ENCODE measurements around the gene OSBPL6. TPM values are rescaled to one million over a fixed set of nuclear protein-coding genes. Genes with fewer than 3 reads are reported as not detected.
A peak's percentile ranks its signal among the peaks of the same experiment; 100 is the strongest.

The OSBPL6 gene
- total and polyA plus RNA-seq, 2 of the 13 experiments (the other 11 are each of a cell fraction or from before 2014, with no cell fraction given), result 0.03 to 0.11 TPM

DNA sequence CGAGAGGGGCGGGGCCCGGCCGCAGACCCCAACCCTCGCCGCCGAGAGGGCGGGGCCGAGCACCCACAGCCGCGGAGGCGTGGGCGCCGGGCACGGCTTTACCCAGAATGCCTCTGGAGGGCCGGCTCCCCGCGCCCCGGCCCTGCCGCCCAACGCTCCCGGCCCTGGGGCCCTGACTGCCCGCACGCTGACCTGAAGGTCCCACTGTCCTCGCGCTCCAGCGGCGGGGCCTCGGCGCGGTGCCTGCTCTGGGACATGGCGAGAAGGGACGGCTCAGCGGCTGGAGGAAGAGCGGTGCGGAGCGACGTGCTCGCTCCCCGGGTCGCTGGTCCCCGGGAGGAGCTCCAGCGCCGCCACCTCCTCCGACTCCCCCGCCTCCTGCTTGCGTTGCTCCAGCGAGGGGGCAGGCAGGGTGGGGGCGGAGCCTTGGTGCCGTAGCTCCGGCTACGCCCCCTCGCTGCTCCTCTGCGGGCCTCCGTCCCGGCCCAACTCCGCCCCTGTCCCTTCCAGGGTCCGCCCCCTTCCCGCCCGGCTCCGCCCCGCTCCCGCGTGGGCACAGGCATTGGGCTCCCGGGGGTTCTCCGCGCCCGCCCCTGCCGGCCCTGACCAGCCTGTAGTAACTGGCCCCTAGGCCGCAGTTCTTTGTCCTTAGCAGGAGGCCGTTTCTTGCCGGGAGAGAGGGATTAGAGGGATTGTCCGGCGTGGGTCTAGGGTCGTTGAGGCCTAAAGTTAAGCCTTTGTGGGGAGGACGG lies 256.6 kb downstream of the OSBPL6 start, which contains the start of the genes PJVK and PRKRA (continued):
- TF ChIP-seq, protein P1, sequence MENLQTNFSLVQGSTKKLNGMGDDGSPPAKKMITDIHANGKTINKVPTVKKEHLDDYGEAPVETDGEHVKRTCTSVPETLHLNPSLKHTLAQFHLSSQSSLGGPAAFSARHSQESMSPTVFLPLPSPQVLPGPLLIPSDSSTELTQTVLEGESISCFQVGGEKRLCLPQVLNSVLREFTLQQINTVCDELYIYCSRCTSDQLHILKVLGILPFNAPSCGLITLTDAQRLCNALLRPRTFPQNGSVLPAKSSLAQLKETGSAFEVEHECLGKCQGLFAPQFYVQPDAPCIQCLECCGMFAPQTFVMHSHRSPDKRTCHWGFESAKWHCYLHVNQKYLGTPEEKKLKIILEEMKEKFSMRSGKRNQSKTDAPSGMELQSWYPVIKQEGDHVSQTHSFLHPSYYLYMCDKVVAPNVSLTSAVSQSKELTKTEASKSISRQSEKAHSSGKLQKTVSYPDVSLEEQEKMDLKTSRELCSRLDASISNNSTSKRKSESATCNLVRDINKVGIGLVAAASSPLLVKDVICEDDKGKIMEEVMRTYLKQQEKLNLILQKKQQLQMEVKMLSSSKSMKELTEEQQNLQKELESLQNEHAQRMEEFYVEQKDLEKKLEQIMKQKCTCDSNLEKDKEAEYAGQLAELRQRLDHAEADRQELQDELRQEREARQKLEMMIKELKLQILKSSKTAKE (CRISPR knock-in tag; IDR thresholded peaks at IDR 0.05; ENCODE audit: borderline replicate concordance), result peak; percentile 14; the same call in 1 of the 2 replicates
- 0 out of 2 replicates have a peak, but pooled peaks have one; percentile 38 for TF ChIP-seq ATAD3A (CRISPR knock-in tag; IDR thresholded peaks at IDR 0.05)
- no peak; the same call in 1 of the 2 replicates for TF ChIP-seq DMTF1 (CRISPR knock-in tag; IDR thresholded peaks at IDR 0.05)
- TF ChIP-seq ZNF207 (IDR thresholded peaks at IDR 0.05; ENCODE audit: borderline replicate concordance), result no peak
- no peak; the same call in 1 of the 2 replicates for TF ChIP-seq ZBTB21 (CRISPR knock-in tag; IDR thresholded peaks at IDR 0.05)
- no peak; the same call in 1 of the 2 replicates for TF ChIP-seq ZNF432 (CRISPR knock-in tag; IDR thresholded peaks at IDR 0.05; ENCODE audit: borderline replicate concordance)
- no peak; the same call in 1 of the 2 replicates for TF ChIP-seq ZNF567 (CRISPR knock-in tag; IDR thresholded peaks at IDR 0.05; ENCODE audit: borderline replicate concordance)
- TF ChIP-seq SP1 (IDR thresholded peaks at IDR 0.05), result peak; percentile 46; the same call in 1 of the 2 replicates
- peak; percentile 90 for TF ChIP-seq SP1 (CRISPR knock-in tag; IDR thresholded peaks at IDR 0.05)
- TF ChIP-seq, protein P2, sequence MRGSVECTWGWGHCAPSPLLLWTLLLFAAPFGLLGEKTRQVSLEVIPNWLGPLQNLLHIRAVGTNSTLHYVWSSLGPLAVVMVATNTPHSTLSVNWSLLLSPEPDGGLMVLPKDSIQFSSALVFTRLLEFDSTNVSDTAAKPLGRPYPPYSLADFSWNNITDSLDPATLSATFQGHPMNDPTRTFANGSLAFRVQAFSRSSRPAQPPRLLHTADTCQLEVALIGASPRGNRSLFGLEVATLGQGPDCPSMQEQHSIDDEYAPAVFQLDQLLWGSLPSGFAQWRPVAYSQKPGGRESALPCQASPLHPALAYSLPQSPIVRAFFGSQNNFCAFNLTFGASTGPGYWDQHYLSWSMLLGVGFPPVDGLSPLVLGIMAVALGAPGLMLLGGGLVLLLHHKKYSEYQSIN (CRISPR knock-in tag; IDR thresholded peaks at IDR 0.05; ENCODE audit: borderline replicate concordance), result no peak
- TF ChIP-seq GRHL1 (CRISPR knock-in tag; conservative IDR thresholded peaks at IDR 0.05), result no peak
- TF ChIP-seq STAG1 (CRISPR knock-in tag; IDR thresholded peaks at IDR 0.05), result 0 out of 2 replicates have a peak, but pooled peaks have one; percentile 8
- TF ChIP-seq ZNF33B (CRISPR knock-in tag; IDR thresholded peaks at IDR 0.05), result 0 out of 2 replicates have a peak, but pooled peaks have one; percentile 44
- no peak for TF ChIP-seq ZNF550 (CRISPR knock-in tag; IDR thresholded peaks at IDR 0.05; ENCODE audit: borderline replicate concordance)
- TF ChIP-seq, protein P3, sequence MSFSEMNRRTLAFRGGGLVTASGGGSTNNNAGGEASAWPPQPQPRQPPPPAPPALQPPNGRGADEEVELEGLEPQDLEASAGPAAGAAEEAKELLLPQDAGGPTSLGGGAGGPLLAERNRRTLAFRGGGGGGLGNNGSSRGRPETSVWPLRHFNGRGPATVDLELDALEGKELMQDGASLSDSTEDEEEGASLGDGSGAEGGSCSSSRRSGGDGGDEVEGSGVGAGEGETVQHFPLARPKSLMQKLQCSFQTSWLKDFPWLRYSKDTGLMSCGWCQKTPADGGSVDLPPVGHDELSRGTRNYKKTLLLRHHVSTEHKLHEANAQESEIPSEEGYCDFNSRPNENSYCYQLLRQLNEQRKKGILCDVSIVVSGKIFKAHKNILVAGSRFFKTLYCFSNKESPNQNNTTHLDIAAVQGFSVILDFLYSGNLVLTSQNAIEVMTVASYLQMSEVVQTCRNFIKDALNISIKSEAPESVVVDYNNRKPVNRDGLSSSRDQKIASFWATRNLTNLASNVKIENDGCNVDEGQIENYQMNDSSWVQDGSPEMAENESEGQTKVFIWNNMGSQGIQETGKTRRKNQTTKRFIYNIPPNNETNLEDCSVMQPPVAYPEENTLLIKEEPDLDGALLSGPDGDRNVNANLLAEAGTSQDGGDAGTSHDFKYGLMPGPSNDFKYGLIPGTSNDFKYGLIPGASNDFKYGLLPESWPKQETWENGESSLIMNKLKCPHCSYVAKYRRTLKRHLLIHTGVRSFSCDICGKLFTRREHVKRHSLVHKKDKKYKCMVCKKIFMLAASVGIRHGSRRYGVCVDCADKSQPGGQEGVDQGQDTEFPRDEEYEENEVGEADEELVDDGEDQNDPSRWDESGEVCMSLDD (CRISPR knock-in tag; IDR thresholded peaks at IDR 0.05; ENCODE audit: borderline replicate concordance), result peak; percentile 20; the same call in 1 of the 2 replicates
- peak; percentile 53 for TF ChIP-seq ZFP37 (CRISPR knock-in tag; IDR thresholded peaks at IDR 0.05; ENCODE audit: borderline replicate concordance)
- peak; percentile 93 for TF ChIP-seq JARID2 (CRISPR knock-in tag; IDR thresholded peaks at IDR 0.05; ENCODE audit: insufficient replicate concordance)
- no peak for TF ChIP-seq PHB2 (IDR thresholded peaks at IDR 0.05; ENCODE audit: partially characterized antibody)
